NCI-H774 (cell line): ENCODE measurements around the gene CEP112.

Source experiments
- DNase-seq: peaks from one replicate; lab custom pipeline; 2025; lab: John Stamatoyannopoulos, UW

Gene CEP112

DNA sequence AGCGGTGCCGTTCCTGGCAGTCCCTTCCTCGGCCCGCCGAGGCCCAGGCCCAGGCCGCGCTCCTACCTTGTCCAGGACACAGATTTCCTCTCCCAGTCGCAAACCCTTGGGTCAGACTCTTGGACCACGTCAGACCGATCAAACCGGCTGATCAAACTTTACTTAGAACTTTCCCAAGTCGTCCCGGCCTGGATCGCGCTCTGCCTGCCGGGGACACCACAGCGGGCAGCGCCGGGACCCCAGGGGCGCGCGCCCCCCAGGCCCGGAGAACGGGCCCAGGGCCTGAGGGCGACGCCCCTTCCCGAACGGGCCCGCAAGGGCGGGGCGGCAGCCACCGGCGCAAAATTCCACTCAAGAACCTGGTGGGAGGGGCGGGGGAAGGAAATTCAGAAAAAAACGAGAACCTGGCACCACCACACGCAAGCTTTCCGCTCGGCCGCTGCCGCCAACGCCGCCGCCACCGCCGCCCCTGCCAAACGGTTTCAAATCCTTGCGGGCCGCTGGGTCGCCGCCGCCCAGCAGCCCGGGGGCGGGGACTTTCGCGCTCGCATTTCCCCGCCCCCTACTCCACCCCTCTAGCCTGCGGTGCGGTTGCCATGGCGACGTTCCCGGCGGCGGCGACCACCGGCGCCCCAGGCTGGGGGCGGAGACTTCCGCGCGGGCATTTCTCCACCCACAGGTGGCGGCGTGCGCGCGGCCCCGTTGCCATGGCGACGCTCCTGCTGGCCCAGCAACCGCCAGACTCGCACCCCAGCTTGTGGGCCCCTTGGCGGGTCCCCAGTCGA lies at the start of gene CEP112:
CEP112 (minus strand) TSS at position 541 of the 785 bp plus-strand sequence.
- peak; percentile 95 for DNase-seq

DNA sequence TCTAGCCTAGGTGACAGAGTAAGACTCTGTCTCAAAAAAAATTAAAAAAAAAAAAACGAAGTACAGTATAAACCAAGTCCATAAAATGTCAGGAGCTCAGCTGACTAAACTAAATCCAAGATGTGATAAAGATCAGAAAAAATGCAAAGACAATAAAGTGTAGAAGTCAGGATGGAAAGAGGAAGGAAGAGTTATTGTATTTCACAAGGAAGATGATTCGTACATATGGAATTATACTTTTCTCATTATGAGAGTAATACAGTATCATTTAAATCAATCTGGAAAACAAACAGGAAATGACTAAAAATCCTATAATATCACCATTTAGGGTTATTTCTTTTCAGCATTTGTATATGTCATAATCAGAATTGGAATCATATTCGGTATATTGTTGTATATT lies 48.7 kb upstream of the CEP112 start:
- no peak for DNase-seq

DNA sequence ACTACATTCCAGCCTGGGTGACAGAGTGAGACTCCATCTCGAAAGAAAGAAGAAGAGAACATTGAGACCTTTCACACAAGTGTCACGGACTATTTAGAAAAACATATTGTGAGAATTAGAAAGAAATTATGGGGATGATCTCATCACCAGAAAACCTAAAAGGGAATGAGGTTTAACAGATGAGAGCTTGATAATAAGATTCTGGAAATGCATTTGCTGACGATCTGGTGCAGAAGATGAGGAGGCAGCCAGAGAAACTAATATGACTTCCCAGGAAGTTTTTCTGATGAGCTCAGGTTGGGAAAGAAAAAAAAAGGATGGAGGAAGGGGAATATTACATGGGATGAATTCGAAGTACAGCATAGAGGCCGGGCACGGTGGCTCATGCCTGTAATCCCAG lies 48.1 kb upstream of the CEP112 start:
- DNase-seq = no peak

DNA sequence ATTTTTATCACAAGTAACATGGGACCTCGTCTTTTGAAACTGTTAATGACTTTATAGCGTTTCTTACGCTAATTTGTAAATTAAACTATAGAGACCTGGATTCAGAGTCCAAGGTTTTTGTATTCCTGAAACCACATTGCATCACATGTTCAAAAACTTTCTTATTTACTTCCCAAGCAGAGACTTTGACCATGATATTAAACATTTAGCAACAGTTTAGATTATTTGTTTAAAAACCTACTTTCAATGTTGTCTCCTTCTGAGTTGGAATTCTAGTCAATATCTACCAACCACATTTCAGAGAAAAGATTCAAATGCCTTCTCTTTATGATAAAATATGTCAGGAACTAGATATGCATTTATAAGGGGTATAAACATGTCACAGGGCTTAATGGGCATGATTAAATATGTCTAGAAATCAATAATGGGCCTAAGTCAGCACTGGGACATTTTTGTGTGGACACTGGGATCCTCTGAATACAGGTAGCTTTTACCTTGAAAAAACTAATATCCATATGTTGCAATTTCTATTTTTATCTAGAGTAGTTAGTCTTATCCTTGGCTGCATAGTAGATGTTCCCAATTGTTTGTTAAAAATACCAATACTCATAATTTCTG lies 43.6 kb upstream of the CEP112 start:
- no peak for DNase-seq

DNA sequence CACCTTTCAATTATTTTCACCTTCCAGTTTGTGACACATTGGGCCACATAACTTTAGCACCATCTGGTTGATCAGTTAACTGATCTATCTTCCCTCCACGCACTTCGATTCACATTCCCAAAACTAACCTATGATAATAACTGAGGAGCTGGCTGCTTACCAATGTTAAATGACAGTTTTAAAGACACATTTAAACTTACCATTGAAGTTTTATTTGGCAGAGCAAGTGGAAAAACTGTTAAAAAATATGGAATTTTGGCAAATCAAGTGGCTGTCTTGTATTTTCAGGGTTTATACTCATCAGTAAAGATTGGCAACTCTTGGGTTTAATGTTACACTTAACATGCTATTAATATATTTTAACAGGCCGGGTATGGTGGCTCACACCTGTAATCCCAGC lies 42.7 kb upstream of the CEP112 start:
- DNase-seq = no peak

DNA sequence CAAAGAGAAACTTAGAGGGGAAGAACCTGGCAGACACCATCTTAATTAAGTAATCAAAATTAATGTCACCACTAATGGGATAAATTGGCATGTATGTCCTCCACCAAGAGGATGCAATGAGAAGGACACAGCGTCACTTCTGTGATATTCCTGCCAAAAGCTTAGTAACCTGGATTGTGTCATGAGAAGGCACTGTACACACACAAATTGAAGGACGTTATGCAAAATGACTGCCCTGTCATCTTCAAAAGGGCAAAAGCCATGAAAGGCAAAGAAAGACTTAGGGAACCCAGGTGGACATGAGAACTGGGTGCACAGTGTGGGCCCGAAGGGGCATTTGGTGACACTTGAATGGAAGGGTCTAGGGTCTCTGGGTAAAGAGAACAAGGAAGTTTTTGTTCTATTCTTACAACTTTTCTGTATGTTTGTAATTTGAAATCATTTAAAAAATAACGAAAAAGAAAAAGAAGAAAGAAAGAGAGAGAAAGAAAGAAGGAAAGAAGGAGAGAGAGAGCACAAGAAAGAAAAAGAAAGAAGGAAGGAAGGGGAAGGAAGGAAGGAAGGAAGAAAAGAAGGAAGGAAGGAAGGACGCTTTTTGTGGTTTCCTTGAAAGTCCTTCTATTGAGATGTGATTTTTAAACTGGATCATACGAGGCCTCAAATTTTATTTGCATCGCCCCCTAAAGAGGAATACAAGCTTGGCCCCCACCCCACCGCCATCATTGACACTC lies 41.3 kb upstream of the CEP112 start:
- DNase-seq = no peak

DNA sequence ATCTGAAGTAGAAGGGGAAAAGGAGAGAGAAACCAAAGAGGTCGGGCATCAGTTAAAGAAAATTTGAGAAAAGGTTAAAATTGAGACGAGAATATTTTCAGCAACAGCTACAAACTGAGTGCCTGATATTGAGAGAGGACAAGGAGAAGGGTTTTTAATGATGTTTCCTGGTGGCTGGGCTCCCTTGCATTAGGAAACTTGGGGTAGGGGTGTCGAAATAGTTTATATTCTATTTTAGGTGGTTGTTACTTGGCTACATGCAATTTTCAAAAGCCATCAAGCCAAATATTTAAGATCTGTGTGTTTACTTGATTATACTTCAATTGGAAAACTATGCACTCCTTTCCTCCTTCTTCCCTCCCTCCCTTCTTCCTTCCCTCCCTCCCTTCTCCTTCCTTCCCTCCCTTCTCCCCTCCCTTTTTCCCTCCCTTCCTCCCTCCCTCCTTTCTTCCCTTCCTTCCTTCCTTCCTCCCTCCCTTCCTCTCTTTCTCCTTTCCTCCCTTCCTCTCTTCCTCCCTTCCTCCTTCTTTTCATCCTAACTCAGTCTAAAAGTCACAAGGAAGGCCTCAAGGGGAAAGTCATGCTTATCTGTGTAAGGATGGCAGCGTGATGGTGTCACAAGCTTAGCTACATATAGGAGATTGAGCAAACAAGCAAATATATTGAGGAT lies 39.1 kb upstream of the CEP112 start:
- DNase-seq = no peak

DNA sequence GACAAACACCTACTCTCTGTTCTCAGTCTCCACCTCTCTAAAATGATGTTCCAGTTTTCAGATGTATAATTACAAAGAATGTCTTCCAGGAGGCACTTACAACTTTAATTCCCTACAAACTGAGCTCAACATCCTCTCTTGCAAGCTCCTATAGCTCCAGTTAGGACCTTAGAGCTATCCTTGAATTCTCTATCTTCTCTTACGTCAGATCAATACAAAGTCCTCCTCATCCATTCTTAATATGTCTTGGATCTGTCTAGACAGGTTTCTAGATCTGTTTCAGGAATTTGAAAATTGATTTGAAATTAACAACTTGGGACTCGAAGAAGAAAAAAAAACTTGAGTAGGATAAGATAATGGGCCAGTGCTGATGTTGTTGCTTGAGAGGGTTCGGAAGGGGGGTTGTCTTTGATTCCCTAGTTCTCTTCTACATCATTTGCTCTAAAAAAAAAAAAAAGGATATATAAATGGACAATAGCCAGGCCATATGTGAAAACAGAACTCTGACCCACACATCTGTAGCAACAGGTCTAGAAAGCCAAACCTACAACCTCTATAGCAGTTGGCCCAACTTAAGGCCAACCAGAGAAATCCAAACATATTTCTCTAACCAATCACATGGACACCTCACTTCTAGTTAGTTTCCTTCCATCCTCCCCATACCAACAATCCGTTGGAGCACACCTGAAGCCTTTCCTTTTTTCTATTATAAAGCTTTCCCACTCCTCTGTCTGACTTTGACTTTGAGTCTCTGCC lies 38.0 kb upstream of the CEP112 start:
- DNase-seq = no peak

DNA sequence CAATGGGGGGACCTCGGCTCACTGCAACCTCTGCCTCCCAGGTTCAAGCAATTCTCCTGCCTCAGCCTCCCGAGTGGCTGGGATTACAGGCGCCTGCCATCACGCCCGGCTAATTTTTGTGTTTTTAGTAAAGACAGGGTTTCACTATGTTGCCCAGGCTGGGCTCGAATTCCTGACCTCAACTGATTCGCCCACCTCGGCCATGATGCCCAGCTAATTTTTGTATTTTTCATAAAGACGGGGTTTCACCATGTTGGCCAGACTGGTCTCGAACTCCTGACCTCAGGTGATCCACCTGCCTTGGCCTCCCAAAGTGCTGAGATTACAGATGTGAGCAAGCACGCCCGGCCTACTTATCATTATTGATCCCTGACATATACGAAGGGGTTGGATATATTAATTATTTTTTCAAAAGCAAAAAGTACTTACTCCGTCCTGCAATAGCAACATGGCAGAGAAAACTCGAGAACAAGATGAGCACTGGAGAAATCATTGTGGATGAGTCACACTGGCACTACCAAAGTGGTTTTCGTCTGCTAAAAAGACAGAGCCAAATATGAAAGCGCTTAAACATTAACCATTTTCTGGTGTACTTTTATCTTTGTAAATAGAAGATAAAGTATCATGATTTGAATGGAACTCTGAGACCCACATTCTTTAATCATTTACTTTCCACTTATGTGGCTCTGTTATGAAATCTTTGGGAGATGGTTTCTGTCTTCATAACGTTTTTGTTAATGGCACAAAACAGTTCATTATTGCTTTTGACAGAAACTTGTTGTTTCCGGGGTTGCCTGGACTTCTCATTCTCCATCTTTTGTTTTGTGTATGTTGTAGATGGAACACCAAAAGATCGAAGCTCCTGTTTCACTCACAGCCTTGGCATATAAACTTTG lies 37.2 kb upstream of the CEP112 start, which contains the start of gene APOH:
APOH (minus strand) TSS at position 529 of the 896 bp plus-strand sequence; CDS start at position 493, 36 bp downstream.
- no peak for DNase-seq

DNA sequence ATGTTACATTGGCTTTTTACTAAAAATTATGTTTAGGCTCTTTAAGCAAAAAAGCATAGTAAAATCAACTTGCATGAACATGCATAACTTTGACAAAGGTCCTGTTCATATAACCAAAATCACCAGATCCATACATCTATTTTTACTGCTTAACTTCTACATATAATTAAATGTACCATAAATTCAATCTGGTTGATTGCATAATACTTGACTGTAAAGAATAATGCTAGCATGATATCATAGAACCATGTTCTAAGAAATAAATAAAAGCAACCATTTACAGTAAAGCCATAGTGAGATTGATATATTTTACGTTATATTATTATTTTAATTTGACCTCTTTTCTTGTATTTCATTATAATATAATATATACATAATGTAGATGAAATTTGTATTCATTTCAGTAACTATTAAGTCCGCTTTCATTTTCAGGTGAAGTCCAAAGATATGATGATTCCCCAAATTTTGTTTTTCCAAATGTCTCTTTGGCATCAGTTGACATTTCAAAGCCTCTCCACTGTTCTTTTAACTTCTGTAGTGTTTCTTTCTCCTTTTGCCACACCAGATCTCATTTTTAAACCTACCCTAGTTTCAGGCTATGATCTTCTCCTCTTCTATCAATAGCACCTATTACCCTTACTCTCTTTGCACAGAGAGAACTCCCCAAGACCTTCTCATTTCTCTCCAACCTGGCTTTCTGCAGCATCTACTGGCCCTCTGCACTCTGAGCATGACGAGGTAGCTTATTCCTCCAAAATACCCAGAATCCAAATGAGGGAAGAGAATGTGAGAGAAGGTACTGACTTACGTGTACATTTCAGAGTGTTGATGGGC lies 35.5 kb upstream of the CEP112 start:
- no peak for DNase-seq

DNA sequence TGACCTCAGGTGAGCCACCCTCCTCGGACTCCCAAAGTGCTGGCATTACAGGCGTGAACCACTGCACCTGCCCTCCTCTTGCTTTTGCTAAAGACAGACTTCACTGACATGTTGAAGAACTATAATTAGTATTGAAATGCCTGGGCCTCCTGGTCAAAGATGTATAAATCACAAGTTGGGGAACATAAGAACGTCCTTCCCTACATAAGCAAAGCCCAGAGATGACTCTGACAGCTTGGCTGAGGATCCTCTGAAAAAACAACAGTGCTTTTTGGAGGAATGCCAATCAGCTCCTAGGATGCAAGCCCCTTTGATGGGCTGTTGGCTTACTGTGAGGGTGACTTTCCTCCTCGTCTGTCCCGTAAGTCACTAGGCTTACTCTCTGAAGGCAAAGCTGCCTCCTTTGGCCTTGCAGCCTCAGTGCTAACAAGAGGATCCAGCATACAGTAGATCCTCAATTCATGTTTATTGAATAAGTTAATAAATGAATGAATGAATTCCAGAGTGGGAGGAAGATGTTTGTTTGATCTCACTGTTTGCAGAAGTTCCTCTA lies 30.9 kb upstream of the CEP112 start:
- DNase-seq = no peak

DNA sequence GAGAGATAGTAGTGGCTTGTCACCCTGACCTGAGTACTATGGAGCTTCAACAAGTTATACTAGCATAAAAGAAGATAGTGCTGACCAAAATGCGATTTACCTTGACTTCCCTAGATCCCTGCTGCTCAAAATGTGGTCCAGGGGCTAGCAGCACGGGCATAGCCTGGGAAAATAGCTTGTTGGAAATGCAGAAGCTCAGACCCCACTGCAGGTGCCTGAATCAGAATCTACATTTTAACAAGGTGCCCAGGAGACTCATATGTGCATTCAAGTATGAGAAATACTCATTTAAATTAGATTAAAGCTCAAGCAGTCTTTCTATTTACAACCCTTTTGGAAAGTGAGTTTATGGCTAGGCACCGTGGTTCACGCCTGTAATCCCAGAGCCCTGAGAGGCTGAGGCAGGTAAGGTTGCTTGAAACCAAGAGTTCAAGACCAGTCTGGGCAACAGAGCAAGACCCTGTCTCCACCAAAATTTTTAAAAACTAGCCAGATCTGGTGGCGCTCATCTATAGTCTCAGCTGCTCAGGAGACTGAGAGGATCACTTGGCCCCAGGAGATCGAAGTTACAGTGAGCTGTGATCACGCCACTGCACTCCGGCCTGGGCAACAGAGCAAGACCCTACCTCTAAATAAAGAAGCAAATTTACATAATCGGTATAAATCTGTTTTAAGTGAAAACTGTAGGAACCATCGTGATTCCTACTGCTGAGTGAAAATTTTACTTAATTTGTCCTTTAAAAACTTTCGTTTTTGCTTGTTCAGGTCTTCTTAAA lies 30.0 kb upstream of the CEP112 start:
- DNase-seq = no peak

DNA sequence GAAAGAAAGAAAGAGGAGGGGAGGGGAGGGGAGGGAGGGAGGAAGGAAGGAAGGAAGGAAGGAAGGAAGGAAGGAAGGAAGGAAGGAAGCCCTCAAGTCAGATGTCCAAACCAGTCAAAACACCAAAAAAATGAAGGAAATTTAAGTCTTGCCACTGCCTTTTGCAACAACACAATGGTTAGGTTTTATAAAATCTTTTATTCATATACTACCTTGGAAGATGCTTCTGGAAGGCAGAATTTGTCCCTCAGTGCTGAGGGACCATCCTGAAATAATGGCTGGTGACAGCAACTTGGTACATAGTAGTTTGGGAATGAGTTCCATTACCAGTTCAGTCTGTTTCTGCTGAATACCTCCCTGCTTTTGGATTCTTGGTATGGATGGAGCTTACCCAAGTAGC lies 29.4 kb upstream of the CEP112 start:
- DNase-seq = no peak

DNA sequence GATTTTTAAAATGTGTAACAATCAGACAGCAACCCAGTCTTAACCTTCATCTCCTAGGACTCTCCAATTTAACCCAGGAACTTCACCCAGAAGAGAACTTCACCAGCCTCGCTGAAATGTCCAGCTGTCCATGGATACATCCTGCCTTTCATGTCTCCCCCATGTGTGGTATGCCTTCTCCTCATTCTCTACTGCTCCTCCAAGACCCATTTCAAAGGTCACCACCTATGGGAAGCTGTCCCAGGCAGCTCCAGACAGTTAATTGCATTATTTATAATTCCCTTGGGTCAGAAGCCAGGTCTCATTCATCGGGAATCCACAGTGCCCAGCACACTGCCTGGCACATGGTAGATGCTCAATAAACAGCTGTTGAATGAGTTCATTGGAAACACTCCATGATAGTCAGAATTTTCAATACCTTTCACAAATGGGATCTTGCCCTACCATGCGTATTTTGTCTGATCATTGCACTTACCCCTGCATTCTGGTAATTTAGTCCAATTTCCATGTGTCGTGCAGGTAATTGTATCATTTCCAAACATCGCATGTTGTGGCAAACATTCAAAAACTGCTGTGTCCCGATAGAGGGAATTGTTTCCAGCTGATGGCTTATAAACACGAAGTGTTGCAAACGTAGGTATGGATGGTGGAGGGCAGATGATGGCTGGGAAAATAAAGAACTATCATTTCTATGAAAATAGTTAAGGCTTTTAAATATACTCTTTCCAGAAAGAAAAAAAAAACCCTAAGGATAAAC lies 28.3 kb upstream of the CEP112 start:
- no peak for DNase-seq

DNA sequence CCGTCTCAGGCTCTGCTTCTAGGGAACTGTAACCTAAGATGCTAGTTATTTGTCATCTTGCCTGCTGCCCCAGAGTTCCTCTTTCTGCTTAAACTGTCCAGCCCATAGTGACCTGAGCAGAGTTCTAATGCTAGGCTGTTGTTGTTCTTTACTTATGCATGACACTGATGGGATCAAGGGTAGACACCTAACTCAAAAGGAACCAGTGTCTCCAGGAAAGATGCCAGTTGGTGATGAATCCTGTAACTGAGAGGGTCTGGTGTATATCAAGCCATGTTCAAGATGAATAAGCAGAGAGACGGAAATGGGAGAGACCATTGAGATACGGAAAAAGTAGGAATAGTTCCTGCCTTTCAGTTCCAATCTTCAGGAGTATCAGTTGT lies 23.6 kb upstream of the CEP112 start:
- no peak for DNase-seq

DNA sequence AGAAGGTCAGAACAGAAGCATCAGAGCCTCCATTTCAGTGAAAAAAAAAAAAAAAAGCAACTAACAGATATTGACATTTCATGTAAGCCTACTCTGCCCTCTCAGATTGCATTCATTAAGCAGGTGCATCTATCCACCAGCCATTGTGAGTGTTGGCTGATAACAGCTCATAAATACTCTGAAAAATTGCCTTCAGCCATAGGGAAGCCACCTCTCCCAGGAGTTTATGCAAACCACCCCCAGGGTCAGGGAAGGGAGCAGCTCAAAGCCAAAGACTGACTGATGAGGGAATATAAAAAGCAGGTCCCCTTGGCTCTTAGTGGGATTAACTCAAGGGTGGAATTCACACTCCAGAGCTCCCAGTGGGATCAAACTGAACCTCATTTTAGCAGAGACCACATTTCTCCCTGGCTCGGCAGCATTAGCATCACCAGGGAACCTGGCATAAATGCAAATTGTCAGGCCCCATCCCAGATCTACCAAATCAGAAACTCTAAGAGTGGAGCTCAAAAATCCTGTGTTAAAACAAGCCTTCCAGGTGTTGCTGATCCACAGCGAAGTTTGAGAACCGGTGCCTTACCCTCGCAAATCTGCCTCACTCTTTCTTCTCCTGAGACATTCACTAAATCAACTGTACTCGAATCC lies 23.1 kb upstream of the CEP112 start:
- peak; percentile 77 for DNase-seq

DNA sequence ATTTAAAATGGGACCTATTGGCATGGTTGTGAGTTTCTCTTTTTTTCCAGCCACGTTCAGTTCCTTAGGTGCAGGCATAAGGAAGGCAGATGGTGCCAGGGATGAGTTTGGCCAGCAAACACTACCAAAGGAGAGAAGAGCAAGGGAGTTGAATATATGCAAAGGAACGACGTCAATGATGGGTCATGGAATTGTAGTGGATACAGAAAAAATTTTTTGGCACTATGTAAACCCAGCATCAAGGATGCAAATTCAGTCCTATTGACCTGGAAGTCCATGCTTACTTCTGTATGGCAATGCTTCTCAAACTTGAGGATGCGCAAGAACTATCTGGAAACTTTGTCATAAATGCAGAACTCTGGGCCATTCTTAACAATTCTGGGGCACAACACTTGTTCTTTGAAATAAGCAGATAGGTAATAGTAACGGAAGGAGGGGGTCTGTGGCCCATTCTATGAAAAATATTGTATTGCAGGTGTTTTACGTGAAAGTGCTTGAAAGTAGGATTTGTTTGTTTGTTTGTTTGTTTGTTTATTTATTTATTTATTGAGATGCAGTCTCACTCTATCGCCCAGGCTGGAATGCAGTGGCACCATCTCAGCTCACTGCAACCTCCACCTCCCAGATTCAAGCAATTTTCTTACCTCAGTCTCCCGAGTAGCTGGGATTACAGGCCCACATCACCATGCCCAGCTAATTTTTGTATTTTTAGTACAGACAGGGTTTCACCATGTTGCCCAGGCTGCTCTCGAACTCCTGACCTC lies 19.3 kb upstream of the CEP112 start:
- DNase-seq = no peak
